ENCODE measurements around the gene SUSD1. TPM values are rescaled to one million over a fixed set of nuclear protein-coding genes. Genes with fewer than 3 reads are reported as not detected.
"Not testable (repeated sequence)": the region's sequence is repeated elsewhere in the genome, so short reads cannot be mapped to it uniquely, and the experiment has no call there.

The SUSD1 gene
- total and polyA plus RNA-seq, 9 of the 15 experiments (the other 6 are each of a cell fraction or from before 2014, with no cell fraction given), result 10.9 to 44.4 (median 36.1) TPM

DNA sequence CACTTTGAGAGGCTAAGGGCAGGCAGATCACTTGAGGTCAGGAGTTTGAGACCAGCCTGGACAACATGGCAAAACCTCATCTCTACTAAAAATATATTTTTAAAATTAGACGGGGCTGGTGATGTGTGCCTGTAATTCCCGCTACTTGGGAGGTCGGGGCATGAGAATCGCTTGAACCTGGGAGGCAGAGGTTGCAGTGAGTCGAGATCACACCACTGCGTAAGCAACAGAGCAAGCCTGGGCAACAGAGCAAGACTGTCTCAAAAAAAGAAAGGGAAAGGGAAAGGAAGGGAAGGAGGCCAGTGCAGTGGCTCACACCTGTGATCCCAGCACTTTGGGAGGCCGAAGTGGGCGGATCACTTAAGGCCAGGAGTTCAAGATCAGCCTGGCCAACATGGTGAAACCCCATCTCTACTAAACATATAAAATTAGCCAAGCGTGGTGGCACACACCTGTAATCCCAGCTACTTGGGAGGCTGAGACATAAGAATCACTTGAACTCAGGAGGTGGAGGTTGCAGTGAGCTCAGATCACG lies 101.4 kb downstream of the SUSD1 start (continued):
- TF ChIP-seq NR4A1 (CRISPR knock-in tag; IDR thresholded peaks at IDR 0.05), result not testable (repeated sequence)
- TF ChIP-seq NR4A1 (tag; IDR thresholded peaks at IDR 0.05) (peak; percentile 69; the same call in 1 of the 2 replicates), ZBTB17 (CRISPR knock-in tag; IDR thresholded peaks at IDR 0.05) (0 out of 2 replicates have a peak, but pooled peaks have one; percentile 46), BCOR (IDR thresholded peaks at IDR 0.05) (peak; percentile 27; the same call in 1 of the 2 replicates), MAZ (CRISPR knock-in tag; conservative IDR thresholded peaks at IDR 0.05 in 1 of 2, IDR thresholded peaks at IDR 0.05 in 1 of 2) (0 out of 4 replicates have a peak, but pooled peaks have one; percentile 15 to 20), DMBX1 (CRISPR knock-in tag; IDR thresholded peaks at IDR 0.05; ENCODE audit: borderline replicate concordance) (0 out of 2 replicates have a peak, but pooled peaks have one; percentile 40), C11orf30 (IDR thresholded peaks at IDR 0.05; ENCODE audit: low read depth) (peak; percentile 20; the same call in 1 of the 2 replicates), ZNF644 (tag; IDR thresholded peaks at IDR 0.05; ENCODE audit: low read depth) (peak; percentile 27; the same call in 1 of the 2 replicates), SMARCA5 (IDR thresholded peaks at IDR 0.05) (peak; percentile 53; the same call in 1 of the 2 replicates)
- TF ChIP-seq, protein P1, sequence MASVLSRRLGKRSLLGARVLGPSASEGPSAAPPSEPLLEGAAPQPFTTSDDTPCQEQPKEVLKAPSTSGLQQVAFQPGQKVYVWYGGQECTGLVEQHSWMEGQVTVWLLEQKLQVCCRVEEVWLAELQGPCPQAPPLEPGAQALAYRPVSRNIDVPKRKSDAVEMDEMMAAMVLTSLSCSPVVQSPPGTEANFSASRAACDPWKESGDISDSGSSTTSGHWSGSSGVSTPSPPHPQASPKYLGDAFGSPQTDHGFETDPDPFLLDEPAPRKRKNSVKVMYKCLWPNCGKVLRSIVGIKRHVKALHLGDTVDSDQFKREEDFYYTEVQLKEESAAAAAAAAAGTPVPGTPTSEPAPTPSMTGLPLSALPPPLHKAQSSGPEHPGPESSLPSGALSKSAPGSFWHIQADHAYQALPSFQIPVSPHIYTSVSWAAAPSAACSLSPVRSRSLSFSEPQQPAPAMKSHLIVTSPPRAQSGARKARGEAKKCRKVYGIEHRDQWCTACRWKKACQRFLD (CRISPR knock-in tag; IDR thresholded peaks at IDR 0.05), result peak; percentile 16; the same call in 1 of the 2 replicates

Measured in K562 (cell line).